Endothelial cell of umbilical vein (primary cell): Measurements from ENCODE around the gene CC2D1A.

Experiments used
- CTCF ChIP-seq, 2 donors: IDR thresholded peaks; 1 replicate in 1 of 2; 2 replicates in 1 of 2; pipeline ENCODE4 v1.5.1; 2011; ENCODE audit warnings: low read length in 2 of 2, mild to moderate bottlenecking in 2 of 2, moderate library complexity in 2 of 2, control low read depth in 1 of 2, inconsistent platforms in 1 of 2, low read depth in 1 of 2; ENCODE audit not compliant: insufficient read depth in 1 of 2; ENCODE audit errors: extremely low read depth in 1 of 2
- EZH2 ChIP-seq: IDR thresholded peaks from 2 replicates; pipeline ENCODE4 v1.6.1; 2012; ENCODE audit warnings: borderline replicate concordance, low read depth, mild to moderate bottlenecking, moderate library complexity, low read length, inconsistent platforms; ENCODE audit not compliant: severe bottlenecking
- MYC ChIP-seq: IDR thresholded peaks from one replicate; pipeline ENCODE4 v1.6.1; 2011; ENCODE audit warnings: mild to moderate bottlenecking, low read depth, low read length
- POLR2AphosphoS5 ChIP-seq: IDR thresholded peaks from 2 replicates; pipeline ENCODE4 v1.6.1; 2012; ENCODE audit warnings: low read depth, mild to moderate bottlenecking, control low read depth, low read length, moderate library complexity; ENCODE audit not compliant: insufficient read depth

GRCh38 chr19:13958043-13958442 lies 52.0 kb downstream of the CC2D1A start:
- TF ChIP-seq CTCF (IDR thresholded peaks at IDR 0.05; ENCODE audit: extremely low read depth in 1 of 2, insufficient read depth in 1 of 2, low read depth in 1 of 2, low read length in 2 of 2) (no peak), POLR2AphosphoS5 (no peak), MYC (no peak), EZH2 (no peak)
